Amniotic epithelial cell (primary cell): ENCODE measurements around the gene CNIH3.
"Not testable (repeated sequence)": the region's sequence is repeated elsewhere in the genome, so short reads cannot be mapped to it uniquely, and the experiment has no call there.

Experiments used
- DNase-seq: peaks from one replicate; pipeline ENCODE4 v3.0.0-alpha.2; 2010; ENCODE audit warnings: low read depth

Gene CNIH3

DNA sequence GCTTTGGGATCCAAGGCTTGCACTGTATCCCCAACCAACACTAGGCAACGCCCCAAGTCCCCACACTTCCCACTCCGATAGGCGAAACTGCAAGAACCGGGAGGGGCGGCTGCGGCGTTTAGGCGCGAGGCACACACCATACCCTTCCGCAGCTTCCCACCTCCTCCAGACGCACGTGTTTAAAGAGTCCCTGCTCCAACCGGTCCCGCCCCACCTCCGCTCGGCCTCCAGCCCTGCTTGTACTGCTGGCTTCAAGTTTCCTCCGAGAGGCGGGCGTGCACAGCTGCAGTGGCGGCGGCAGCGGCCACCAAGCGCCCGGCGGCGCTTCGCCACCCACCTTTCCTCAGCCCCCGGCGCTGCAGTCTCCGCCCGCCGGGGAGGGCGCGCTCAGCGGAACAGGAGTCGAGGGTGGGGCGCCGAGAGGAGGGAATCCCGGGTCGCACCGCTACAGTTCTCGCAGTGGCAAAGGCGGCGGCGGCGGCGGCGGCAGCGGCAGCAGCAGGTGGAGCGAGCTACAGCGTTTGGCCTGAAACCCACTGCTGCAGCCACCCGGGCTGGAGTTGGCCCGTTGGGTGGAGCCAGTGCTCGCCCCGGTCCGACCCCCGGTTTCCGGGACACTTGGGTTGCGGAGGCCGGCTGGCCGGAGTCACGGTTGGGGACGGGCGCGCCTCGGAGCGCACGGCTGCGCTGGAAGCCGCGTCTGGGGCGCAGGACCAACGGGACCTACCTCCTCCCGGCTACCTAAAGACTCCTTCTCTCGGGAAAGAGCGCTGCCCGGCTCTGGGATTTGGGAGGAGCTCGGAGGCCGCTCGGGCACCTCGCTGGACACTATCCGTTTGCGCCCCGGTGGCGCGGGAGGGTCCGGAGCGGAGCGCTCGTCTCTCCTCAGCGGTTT, at the start of gene CNIH3:
Gene CNIH3, plus strand, starts transcription at position 457 of the 895 bp plus-strand sequence. CDS start 858 bp downstream, outside the sequence.
- DNase-seq = no peak

- DNase-seq = not testable (repeated sequence)
Measured at GRCh38 chr1:224566492-224566891, 49.6 kb upstream of the CNIH3 start.

GRCh38 chr1:224569276-224569675, 46.8 kb upstream of the CNIH3 start:
- DNase-seq = no peak

- peak; percentile 41 for DNase-seq
Measured at GRCh38 chr1:224571975-224572374, 44.1 kb upstream of the CNIH3 start.

DNA sequence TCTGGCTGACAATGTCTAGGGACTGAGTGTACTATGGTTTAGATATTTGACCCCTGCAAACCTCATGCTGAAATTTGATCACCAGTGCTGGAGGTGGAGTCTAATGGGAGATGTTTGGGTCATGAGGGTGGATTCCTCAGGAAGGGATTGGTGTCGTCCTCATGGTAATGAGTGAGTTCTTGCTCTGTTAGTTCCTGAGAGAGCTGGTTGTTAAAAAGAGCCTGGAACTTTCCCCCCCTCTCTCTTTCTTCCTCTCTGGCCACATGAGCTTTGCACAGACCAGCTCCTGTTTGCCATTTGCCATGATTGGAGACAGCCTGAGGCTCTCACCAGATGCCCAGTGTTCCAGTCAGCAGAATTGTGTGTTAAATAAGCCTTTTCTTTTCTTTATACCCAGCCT, 36.6 kb upstream of the CNIH3 start:
- DNase-seq = peak; percentile 9

GRCh38 chr1:224580006-224580405, 36.1 kb upstream of the CNIH3 start:
- no peak for DNase-seq

GRCh38 chr1:224582041-224582440, 34.1 kb upstream of the CNIH3 start:
- DNase-seq = no peak

DNA sequence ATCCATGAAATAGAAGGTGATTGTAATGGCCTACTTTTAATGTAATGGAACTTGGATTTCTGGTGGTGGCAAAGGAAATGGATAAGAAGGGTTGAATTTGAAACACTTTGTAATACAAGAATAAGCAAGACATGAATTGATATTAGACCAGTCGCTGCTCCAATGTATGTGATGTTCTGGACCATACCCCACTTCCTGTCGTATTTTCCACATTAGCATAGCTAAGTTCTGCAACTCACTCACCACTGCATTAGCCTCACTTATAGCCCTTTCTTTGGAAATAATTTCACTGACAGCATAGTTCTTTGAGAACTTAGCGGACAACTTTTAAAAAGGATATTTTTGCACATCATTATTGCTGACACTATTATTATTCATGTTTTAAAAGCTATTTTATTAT, 32.3 kb upstream of the CNIH3 start:
- DNase-seq = no peak

DNA sequence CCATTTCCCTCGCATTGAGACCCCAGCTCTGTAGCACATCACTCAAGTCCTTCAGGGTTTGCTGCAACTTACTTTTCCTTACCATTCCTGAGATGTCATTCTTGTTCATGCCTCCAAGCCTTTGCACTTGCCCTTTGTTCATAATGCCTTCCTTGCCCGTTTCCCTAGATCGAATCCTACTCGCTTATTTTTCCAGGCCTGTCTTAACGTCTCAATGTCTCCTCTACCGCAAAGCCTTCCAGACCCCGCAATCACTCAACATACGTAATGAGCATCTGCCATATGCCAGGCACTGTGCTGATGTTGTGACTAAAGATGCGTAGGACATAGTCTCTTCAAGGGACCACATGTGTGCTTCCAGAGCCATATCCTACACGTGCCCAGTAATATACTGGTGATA, 31.1 kb upstream of the CNIH3 start:
- no peak for DNase-seq

- DNase-seq = no peak
Measured at GRCh38 chr1:224587051-224587450, 29.1 kb upstream of the CNIH3 start.

DNA sequence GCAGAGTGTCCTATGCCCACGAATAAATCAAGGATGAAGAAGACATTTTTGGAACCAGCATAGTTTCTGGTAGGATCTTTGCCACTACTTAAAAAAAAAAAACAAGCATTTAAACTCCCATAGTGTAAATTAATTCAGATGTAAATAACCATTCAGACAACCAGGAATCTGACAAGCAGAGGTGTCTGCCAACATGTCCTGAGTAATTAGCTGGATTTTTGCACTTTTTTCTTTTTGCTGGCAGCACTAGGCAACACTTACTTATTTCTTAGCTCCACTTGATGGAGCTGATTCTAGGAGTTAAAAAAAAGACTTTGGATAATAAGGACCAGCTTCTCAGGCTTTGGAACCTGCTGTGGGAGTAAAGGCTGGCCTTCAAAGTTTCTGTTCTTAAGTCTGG, 27.6 kb upstream of the CNIH3 start:
- DNase-seq = no peak

DNA sequence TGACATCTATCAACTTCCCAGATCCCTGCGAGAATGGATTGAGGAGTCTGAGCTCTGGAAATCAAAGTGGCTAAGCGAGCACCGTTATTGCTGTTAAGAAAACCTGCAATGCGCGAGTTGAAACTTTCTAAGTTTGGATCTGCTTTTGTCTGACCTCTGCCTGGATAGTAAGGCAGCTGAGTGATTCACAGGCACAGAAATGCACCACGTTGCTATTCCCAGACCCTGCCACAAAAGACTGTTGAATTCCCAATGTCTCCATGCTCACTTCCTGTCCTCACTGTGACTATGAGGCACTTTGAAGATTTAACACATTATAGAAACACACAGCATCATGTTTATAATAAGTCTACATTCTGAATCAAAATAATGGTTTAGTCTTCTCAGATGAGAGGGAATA, 27.1 kb upstream of the CNIH3 start:
- peak; percentile 12 for DNase-seq

- DNase-seq = no peak
Measured at GRCh38 chr1:224591326-224591725, 24.8 kb upstream of the CNIH3 start.

- DNase-seq = peak; percentile 91
Measured at GRCh38 chr1:224592636-224593582, 23.2 kb upstream of the CNIH3 start.

DNA sequence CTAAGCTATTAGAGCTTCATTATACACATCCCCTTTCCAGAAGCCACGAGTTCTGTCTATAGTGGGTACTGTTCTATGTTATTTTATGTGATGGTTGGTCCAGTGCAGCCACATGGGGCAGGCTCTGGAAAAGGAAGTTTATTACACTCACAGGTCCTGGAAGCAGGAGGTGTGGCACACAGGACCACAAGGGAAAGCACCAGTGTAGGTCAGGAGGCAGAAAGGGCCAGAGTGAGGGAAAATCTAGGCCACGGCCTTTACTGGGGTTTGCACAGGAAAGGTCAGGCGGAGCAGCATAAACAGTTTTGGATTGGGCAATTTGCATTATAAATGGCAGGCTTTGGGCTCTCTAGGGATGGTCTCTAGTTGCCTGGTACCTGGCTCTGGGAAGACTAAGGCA, 21.8 kb upstream of the CNIH3 start:
- DNase-seq = no peak

- no peak for DNase-seq
Measured at GRCh38 chr1:224594851-224595250, 21.3 kb upstream of the CNIH3 start.

DNA sequence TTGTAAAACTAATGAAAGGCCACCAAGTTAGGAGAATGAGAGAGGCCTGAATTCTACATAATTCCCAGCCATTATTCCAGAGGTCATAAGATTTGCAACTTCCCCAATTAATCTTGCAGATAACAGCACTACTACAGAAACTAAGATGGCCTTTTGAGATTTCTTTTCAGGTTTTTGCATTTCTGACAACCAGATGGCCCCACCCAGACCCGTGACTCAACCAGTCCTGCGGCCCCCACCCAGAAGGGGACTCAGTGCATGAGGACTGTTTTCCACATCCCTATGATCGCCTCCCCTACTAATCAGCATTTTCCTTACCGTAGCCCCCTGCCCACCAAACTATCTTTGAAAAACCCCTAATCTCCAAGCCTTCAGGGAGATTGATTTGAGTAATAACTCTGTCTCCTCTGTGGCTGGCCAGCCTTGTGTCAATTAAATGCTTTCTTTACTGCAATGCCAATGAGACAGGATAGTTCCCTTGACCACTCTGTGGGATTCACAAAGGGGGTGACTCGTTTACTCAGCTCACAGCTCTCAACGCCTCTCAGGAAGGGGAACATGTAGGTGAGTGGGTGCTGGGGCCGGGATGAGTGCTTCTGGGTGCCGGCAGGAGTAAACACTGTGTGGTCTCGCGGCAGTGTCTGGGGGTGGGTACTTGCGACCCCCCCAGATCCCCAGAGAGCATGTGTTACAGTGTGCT, 10.5 kb upstream of the CNIH3 start:
- DNase-seq = no peak

GRCh38 chr1:224607188-224608148, 8.6 kb upstream of the CNIH3 start:
- no peak for DNase-seq

- DNase-seq = peak; percentile 46
Measured at GRCh38 chr1:224609333-224609732, 6.8 kb upstream of the CNIH3 start.

- DNase-seq = no peak
Measured at GRCh38 chr1:224612246-224612645, 3.9 kb upstream of the CNIH3 start.

- no peak for DNase-seq
Measured at GRCh38 chr1:224613486-224613885, 2.6 kb upstream of the CNIH3 start.
